HG03442 (cell line): ENCODE results near the gene C12orf76.
"Not testable (repeated sequence)": the region's sequence is repeated elsewhere in the genome, so short reads cannot be mapped to it uniquely, and the experiment has no call there.

Source experiments
- ATAC-seq: cut with Tn5 transposase; IDR thresholded peaks from one replicate; pipeline ENCODE4 v1.9.1; 2021; ENCODE audit warnings: mild to moderate bottlenecking, moderate library complexity; ENCODE audit not compliant: unreplicated experiment

Gene C12orf76

DNA sequence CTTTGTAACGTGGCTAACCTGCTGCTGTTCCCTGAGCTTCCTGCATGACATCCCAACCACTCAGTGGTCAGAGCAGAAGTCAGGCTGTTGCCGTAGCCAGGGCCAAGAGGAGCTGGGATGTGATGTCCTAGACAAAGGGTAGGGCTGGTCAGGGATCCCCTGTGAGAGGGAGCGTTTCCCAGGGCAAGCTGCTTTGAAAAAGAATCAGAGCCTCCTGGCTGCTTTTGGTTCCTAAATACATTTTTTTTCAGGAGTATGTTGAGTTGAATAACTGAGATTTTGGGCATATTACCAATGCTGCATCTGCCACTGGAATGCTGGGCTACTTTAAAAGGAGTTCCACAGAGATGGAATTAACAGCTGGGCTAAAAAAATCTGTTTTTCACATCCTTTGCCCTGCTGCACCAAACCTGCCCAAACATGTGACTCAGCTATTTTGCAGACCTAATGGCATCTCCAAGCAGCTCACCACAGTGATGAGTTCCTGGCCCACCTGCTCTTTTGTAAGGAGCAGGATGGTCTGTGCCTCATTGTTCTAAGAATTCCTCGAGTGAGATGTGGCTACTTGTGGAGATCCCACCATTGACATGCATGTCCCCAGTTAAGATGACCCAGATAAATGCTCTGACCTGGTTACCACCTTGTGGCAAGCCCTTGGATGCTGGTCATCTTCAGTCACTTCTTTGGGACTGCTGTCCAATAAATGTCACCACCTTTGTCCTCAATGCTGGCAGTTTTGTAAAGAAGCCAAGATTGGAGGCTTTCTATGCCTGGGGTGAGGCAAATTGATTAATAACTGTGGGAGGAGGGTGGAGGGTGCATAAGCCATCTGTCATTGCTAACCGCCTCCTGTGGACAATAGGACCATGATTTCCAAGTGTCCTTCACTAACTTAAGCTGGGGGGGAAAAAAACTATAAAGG lies 25.0 kb downstream of the C12orf76 start:
- no peak for ATAC-seq

- ATAC-seq = no peak
Observed at GRCh38 chr12:110020956-110021355, 27.4 kb downstream of the C12orf76 start.

GRCh38 chr12:110015132-110015531 lies 33.2 kb downstream of the C12orf76 start:
- ATAC-seq = no peak

GRCh38 chr12:110012659-110013058 lies 35.7 kb downstream of the C12orf76 start:
- ATAC-seq = no peak

DNA sequence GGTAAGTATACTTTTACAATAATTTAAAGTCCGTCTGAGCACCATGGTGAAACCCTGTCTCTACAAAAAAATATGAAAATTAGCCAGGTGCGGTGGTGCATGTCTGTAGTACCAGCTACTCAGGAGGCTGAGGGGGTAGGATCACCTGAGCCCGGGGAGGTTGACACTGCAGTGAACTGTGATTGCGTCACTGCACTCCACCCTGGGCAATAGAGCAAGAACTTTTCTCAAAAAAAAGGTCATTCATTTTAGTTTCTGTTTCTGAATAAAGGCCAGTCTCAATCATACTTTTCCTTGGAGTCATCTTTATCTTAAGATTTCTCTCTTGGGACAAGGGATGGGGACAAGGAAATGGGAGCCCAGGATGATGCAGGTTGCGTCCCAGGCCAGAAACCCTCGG lies 36.2 kb downstream of the C12orf76 start:
- ATAC-seq = no peak

DNA sequence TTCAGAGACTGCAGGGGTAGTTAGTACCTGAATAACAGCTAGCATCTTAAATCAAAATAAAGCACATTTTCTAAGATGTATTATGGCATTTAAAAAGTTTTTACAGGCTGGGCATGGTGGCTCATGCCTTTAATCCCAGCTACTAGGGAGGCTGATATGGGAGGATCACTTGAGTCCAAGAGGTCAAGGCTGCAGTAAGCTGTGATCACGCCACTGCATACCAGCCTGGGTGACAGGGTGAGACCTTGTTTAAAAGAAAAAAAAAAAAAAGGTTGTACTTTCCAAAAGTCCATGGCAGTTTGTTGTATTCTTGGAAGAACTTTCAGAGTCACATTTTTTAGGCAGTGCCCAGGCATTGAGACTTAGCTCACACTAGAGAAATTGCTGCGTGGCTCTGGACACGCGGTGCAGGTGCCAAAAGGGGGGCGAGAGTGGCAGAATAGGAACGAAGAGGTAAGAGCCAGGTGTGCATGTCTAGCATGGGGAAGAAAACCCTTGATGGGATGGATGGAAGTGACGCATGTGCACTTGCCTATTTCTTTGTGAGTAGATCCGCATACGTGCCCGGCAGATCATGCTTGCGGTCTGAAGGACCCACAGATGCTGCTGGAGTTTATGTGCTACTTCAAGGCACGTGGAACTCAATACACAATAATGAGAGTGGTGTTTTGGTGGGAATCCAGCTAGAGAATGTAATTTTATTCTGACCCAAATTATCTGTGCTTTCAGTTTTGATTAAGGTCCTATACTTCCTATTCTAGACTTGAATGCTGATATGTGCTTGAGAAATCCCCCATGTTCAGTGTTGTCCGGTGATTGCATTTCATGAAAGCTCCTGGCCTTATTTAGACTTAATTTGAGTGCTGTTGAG lies 37.2 kb downstream of the C12orf76 start:
- peak; percentile 34 for ATAC-seq

- not testable (repeated sequence) for ATAC-seq
Observed at GRCh38 chr12:110008681-110009398, 39.5 kb downstream of the C12orf76 start.

DNA sequence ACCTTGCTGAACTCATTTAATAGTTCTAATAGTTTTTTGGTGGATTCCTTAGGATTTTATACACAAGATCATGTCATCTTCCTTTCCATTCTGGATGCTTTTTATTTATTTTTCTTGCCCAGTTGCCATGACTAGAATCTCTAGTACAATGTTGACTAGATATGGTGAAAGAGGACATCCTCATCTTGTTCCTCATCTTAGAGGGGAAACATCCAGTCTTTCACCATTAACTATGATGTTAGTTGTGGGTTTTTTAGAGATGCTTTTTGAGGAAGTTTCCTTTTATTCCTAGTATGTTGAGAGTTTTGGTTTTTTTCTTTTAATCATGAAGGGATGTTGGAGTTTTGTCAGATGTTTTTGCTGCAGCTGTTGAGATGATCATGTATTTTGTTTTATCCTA lies 40.4 kb downstream of the C12orf76 start:
- no peak for ATAC-seq

- ATAC-seq = no peak
Observed at GRCh38 chr12:110006115-110006514, 42.2 kb downstream of the C12orf76 start.

- ATAC-seq = no peak
Observed at GRCh38 chr12:110005319-110005973, 42.9 kb downstream of the C12orf76 start.

DNA sequence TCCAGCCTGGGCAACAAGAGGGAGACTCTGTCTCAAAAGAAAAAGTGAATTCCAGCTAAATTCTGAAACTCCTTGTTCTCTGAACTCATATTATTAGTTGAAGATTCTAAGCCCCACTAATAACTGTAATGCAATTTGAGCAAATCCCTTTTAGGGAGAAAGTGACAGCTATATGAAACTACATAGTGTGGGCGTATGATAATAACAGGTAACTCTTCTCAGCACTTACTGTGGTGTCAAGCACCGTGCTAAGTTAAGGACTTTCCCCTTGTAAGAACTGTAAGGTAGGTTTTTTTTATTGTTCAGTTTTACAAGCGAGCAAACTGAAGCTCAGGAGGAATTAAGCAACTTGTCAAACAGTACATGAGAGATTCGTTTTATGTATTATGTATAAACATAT lies 43.7 kb downstream of the C12orf76 start:
- ATAC-seq = peak; percentile 49

DNA sequence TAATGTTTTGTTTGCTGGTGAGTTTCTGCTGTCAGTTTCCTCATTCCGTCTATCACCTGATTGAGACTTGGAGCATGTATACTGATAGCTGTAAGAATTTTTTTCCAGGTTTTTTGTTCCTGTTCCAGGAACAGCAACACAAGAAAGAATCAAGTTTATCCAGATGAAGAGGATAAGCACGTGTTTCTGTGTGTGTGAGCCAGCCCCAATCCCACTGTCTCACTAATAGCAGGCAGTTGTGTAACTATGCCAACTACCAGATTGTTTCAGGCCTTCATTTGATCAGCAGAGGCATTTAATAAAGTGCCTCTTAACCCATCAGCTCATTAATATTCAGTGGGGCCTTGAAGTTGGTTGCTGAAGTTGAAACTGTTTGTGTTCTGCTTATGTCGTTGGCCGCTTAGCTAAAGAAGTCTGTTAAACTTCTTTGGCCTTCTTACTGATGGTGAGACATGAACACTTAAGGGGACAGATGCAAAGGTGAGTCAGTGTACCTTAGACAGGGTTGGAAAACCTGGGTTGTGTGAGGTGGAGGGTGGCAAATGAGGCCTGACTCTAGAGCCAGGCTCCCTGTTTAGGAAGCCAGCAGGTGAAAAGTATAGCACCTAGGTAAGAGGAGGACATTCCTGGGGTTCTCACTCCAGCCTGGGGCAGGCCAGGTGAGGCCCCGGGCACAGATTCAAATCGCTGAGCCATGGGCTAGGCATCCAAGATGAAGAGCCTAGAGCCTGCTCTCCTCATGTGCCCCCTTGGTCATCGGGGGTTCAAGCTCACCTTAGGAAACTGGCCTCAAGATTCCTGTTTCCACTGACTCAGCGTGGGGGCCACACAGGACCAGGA lies 45.4 kb downstream of the C12orf76 start:
- no peak for ATAC-seq

GRCh38 chr12:110001596-110001995 lies 46.7 kb downstream of the C12orf76 start:
- ATAC-seq = no peak

- no peak for ATAC-seq
Observed at GRCh38 chr12:109999983-110000505, 48.3 kb downstream of the C12orf76 start.

DNA sequence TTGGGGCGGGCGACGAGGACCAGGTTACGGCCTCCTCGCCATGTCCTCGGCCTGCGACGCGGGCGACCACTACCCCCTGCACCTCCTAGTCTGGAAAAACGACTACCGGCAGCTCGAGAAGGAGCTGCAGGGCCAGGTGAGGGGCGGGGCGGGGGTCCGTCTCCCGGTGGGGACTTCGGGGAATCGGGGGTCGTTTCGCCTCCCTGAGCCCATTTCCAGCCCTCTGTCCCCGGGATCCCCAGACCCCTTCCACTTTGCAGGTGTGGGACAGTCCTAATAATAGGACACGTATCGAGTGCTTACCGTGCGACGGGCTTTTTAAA lies 48.7 kb downstream of the C12orf76 start:
- ATAC-seq = no peak

DNA sequence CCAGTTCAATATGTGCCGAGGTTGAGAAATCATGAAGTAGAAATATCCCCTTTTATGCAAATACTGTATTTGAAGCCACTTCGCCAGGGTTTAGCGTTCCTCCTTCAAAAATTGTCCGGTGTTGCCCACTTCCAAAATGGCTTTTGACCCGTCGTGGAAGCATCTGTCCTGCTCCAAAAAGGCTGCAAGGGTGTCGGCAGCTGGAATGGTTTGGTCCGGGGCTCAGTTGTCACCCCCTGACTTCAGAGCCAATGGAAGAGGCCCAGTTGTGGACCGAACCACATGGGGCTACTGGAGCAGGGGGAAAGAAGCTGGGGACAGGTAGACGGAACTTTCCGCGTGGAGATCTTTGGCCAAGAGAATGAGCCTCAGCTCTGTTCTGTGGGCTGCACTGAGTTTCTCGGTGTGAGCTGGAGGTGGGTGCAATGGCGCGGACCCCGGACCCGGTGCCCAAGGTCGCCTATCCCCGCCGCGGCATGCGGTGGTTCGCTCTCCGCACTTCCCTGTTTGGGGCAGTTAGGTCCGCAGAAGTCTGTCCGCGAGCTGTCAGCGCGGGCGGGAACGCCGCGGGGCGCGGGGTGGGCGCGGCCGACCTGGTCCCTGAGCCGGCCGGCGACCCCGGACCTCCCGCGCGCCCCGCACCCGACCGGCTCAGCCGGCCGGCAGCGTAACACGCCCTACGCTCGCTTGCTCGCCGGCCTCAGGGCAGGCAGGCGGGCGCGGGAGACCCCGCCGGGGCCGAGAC lies 49.2 kb downstream of the C12orf76 start, which contains the start of gene ANKRD13A:
TSS of gene ANKRD13A (plus strand) at position 527 of the 745 bp plus-strand sequence. CDS start 259 bp downstream, outside the sequence.
- peak; percentile 42 for ATAC-seq

- no peak for ATAC-seq
Observed at GRCh38 chr12:109998241-109998903, 50.0 kb downstream of the C12orf76 start.

GRCh38 chr12:109997393-109997792 lies 50.9 kb downstream of the C12orf76 start:
- no peak for ATAC-seq
